ENCODE results near the gene NPC1L1.
"Not testable (repeated sequence)": the region's sequence is repeated elsewhere in the genome, so short reads cannot be mapped to it uniquely, and the experiment has no call there.

DNA sequence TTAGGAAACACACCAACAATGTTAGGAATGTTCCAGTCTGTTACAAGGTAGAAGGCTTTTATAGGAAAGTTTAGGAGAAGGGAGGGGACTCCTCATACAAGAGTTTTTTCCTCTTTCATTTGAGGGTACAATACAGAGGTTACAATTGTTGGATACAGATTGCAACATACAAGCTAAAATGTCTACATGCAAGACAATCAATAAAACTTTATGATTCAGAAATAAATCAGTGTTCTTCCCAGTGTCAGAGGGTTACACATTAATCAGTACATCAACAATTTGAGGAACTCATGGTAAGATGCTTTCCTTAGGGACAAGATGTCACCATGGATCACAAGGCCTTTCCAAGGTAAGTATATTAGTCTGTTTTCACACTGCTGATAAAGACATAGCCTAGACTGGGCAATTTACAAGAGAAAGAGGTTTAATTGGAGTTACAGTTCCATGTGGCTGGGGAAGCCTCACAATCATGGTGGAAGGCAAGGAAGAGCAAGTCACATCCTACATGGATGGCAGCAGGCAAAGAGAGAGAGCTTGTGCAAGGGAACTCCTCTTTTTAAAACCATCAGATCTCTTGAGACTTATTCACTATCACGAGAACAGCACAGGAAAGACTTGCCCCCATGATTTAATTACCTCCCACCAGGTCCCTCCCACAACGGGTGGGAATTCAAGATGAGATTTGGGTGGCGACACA is 34.4 kb downstream of the NPC1L1 start:
- TF ChIP-seq, protein P1, sequence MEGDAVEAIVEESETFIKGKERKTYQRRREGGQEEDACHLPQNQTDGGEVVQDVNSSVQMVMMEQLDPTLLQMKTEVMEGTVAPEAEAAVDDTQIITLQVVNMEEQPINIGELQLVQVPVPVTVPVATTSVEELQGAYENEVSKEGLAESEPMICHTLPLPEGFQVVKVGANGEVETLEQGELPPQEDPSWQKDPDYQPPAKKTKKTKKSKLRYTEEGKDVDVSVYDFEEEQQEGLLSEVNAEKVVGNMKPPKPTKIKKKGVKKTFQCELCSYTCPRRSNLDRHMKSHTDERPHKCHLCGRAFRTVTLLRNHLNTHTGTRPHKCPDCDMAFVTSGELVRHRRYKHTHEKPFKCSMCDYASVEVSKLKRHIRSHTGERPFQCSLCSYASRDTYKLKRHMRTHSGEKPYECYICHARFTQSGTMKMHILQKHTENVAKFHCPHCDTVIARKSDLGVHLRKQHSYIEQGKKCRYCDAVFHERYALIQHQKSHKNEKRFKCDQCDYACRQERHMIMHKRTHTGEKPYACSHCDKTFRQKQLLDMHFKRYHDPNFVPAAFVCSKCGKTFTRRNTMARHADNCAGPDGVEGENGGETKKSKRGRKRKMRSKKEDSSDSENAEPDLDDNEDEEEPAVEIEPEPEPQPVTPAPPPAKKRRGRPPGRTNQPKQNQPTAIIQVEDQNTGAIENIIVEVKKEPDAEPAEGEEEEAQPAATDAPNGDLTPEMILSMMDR (IDR thresholded peaks at IDR 0.05), result not testable (repeated sequence)
- not testable (repeated sequence) for TF ChIP-seq POLR2A (IDR thresholded peaks at IDR 0.05)

All from esophagus squamous epithelium (tissue), 4 donors.